Measurements from ENCODE around the gene MYPN. TPM values are rescaled to one million over a fixed set of nuclear protein-coding genes. Genes with fewer than 3 reads are reported as not detected.

The MYPN gene
- total RNA-seq, 2 experiments from 2014 or later: not detected

DNA sequence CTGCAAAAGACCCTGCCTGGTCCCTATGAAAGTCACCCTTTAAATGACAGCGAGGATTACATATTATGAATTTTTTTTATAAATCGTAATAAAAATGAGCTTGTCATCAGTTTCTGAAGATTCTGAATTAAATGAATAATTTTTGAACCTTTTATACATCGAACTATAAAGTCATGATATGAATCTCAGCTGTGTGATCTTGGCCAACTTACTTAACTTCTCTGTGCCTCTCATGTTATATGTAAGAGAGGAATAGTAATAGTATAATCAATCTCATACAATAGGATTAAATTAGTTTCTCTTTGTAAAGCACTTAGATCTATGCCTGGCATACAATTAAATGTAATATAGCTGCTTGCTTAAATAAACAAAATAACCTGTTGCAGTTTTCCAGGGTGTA is 127.9 kb downstream of the MYPN start:
- Mint-ChIP-seq H3K36me3 (ENCODE audit: low read depth) (no peaks in the 10 kb centered on the region), H3K27me3 (peaks cover 18% of the 10 kb centered on the region), H3K27ac (no peak overlapping the region), H3K4me1 (ENCODE audit: low read depth) (peaks cover under 1% of the 10 kb centered on the region), H3K9me3 (no peaks in the 10 kb centered on the region), H3K4me3 (no peak overlapping the region)
- TF ChIP-seq, protein P1, sequence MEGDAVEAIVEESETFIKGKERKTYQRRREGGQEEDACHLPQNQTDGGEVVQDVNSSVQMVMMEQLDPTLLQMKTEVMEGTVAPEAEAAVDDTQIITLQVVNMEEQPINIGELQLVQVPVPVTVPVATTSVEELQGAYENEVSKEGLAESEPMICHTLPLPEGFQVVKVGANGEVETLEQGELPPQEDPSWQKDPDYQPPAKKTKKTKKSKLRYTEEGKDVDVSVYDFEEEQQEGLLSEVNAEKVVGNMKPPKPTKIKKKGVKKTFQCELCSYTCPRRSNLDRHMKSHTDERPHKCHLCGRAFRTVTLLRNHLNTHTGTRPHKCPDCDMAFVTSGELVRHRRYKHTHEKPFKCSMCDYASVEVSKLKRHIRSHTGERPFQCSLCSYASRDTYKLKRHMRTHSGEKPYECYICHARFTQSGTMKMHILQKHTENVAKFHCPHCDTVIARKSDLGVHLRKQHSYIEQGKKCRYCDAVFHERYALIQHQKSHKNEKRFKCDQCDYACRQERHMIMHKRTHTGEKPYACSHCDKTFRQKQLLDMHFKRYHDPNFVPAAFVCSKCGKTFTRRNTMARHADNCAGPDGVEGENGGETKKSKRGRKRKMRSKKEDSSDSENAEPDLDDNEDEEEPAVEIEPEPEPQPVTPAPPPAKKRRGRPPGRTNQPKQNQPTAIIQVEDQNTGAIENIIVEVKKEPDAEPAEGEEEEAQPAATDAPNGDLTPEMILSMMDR (IDR thresholded peaks at IDR 0.05): no peak
- no peaks in the 10 kb centered on the region for H3K4me1 ChIP-seq (ENCODE audit: insufficient read depth, low read length)
- no peak overlapping the region for H3K4me3 ChIP-seq (ENCODE audit: low read length)
- intact Hi-C loops (cut with DNase I, micrococcal nuclease): no loop called here
- H3K27ac ChIP-seq (ENCODE audit: low read depth in 1 of 2, low read length in 2 of 2): no peak overlapping the region
- DNase-seq: no peak
- H3K9me3 ChIP-seq (ENCODE audit: control insufficient read depth in 1 of 2, insufficient read depth in 1 of 2, low read length in 2 of 2): no peaks in the 10 kb centered on the region
- no peaks in the 10 kb centered on the region for H3K36me3 ChIP-seq (ENCODE audit: insufficient read depth, low read length)
- ATAC-seq (ENCODE audit: poor library complexity): no peak
- ChIA-PET POLR2A (no interaction called here), CTCF (no interaction called here)
- H3K27me3 ChIP-seq (ENCODE audit: control insufficient read depth in 1 of 2, insufficient read depth in 2 of 2, low read length in 2 of 2): peaks cover 0 to 15% of the 10 kb centered on the region in 2 experiments

DNA sequence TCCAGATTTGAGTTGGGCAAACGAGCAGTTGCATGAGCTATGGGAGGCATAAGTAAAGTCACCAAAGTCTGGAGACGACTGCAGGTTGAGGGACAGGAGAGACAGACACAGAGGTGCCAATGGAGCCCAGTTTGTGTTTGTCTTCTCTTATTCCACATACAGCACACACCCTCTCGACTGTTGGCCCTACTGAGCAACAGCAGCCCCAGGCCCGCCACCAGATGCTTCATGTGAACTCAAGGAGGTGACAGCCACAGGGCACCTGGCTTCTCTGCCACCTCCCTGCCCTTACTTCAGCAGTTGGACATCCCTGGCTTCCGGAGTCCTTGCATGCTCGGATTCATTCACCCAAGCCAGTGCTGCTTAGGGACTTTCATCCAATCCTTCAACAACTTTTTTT is 129.1 kb downstream of the MYPN start:
- intact Hi-C loops (cut with DNase I, micrococcal nuclease): no loop called here
- TF ChIP-seq, protein P1 (IDR thresholded peaks at IDR 0.05): no peak
- no peaks in the 10 kb centered on the region for H3K36me3 Mint-ChIP-seq (ENCODE audit: low read depth)
- ATAC-seq (ENCODE audit: poor library complexity) (no peak), DNase-seq (no peak)
- no peak overlapping the region for H3K27ac ChIP-seq (ENCODE audit: low read depth in 1 of 2, low read length in 2 of 2)
- H3K4me1 Mint-ChIP-seq (ENCODE audit: low read depth): no peaks in the 10 kb centered on the region
- ChIA-PET CTCF (no interaction called here), POLR2A (no interaction called here)
- H3K27me3 ChIP-seq (ENCODE audit: control insufficient read depth in 1 of 2, insufficient read depth in 2 of 2, low read length in 2 of 2): peaks cover 0 to 3% of the 10 kb centered on the region in 2 experiments
- no peak overlapping the region for H3K4me3 Mint-ChIP-seq
- no peaks in the 10 kb centered on the region for H3K9me3 Mint-ChIP-seq
- no peaks in the 10 kb centered on the region for H3K36me3 ChIP-seq (ENCODE audit: insufficient read depth, low read length)
- no peaks in the 10 kb centered on the region for H3K9me3 ChIP-seq (ENCODE audit: control insufficient read depth in 1 of 2, insufficient read depth in 1 of 2, low read length in 2 of 2)
- no peak overlapping the region for H3K4me3 ChIP-seq (ENCODE audit: low read length)
- H3K4me1 ChIP-seq (ENCODE audit: insufficient read depth, low read length): no peaks in the 10 kb centered on the region
- H3K27me3 Mint-ChIP-seq: peaks cover 8% of the 10 kb centered on the region
- H3K27ac Mint-ChIP-seq: no peak overlapping the region

DNA sequence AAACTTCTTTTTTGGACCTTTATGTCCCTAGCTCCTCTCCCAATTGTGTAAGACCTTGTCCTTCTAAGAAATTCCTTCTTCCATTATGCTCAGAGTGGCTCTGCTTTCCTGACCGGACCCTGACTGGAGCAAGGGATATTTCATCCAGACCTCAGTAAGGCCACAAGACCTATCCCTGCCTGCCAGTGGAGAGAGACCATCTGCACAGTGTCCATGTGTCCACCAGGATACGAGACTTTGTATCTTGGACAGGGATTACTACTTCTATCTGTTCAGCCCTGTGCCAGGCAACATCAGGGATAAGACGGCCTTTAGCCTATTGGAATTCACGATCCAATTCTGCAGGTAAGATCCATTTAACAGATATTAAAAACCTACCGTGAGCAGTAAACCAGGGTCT is 129.8 kb downstream of the MYPN start:
- Histone ChIP-seq H3K4me3 (ENCODE audit: low read length) (no peak overlapping the region), H3K4me1 (ENCODE audit: insufficient read depth, low read length) (no peaks in the 10 kb centered on the region), H3K27me3 (ENCODE audit: control insufficient read depth in 1 of 2, insufficient read depth in 2 of 2, low read length in 2 of 2) (no peaks in the 10 kb centered on the region), H3K9me3 (ENCODE audit: control insufficient read depth in 1 of 2, insufficient read depth in 1 of 2, low read length in 2 of 2) (no peaks in the 10 kb centered on the region), H3K27ac (ENCODE audit: low read depth in 1 of 2, low read length in 2 of 2) (no peak overlapping the region), H3K36me3 (ENCODE audit: insufficient read depth, low read length) (no peaks in the 10 kb centered on the region)
- H3K27ac Mint-ChIP-seq: no peak overlapping the region
- ATAC-seq (ENCODE audit: poor library complexity): no peak
- H3K4me3 Mint-ChIP-seq: no peak overlapping the region
- H3K4me1 Mint-ChIP-seq (ENCODE audit: low read depth): no peaks in the 10 kb centered on the region
- no peak for DNase-seq
- TF ChIP-seq, protein P1 (IDR thresholded peaks at IDR 0.05): no peak
- no peaks in the 10 kb centered on the region for H3K36me3 Mint-ChIP-seq (ENCODE audit: low read depth)
- ChIA-PET POLR2A (no interaction called here), CTCF (no interaction called here)
- peaks cover under 1% of the 10 kb centered on the region for H3K27me3 Mint-ChIP-seq
- no peaks in the 10 kb centered on the region for H3K9me3 Mint-ChIP-seq
- intact Hi-C loops (cut with DNase I, micrococcal nuclease): no loop called here

All from CD4-positive, alpha-beta T cell (primary cell).